AG08395 (cell line): ENCODE data around the gene SIM2.
"Not testable (repeated sequence)": the region's sequence is repeated elsewhere in the genome, so short reads cannot be mapped to it uniquely, and the experiment has no call there.

Source experiments
- DNase-seq: peaks from one replicate; pipeline ENCODE4 v3.0.0; 2012; ENCODE audit warnings: mixed read lengths, low spot score

Gene SIM2, protein sequence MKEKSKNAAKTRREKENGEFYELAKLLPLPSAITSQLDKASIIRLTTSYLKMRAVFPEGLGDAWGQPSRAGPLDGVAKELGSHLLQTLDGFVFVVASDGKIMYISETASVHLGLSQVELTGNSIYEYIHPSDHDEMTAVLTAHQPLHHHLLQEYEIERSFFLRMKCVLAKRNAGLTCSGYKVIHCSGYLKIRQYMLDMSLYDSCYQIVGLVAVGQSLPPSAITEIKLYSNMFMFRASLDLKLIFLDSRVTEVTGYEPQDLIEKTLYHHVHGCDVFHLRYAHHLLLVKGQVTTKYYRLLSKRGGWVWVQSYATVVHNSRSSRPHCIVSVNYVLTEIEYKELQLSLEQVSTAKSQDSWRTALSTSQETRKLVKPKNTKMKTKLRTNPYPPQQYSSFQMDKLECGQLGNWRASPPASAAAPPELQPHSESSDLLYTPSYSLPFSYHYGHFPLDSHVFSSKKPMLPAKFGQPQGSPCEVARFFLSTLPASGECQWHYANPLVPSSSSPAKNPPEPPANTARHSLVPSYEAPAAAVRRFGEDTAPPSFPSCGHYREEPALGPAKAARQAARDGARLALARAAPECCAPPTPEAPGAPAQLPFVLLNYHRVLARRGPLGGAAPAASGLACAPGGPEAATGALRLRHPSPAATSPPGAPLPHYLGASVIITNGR

GRCh38 chr21:36698981-36699545 is at the start of gene SIM2:
TSS of gene SIM2 (plus strand) at chr21:36699115. CDS start at chr21:36699747, 632 bp downstream.
- no peak for DNase-seq

DNA sequence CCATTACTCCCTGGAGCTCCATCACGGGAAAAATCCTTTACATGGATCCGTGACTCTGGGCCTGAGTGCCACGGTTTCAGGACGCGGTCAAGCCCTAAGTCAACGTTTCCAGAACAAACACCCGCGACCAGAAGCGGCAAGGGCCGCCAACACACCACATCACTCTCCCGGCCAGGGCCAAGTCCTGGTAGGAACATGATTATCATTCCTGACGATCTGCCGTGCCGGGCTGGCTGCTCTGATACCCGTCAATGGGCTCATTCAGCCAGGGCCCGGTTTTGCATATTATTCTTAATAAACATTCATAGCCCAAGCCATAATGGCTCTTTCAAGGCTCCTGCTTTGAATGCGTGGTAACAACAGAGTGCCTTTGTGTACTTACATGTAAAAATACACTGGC is 44.6 kb upstream of the SIM2 start:
- no peak for DNase-seq

- no peak for DNase-seq
Measured at GRCh38 chr21:36654796-36655325, 44.1 kb upstream of the SIM2 start.

DNA sequence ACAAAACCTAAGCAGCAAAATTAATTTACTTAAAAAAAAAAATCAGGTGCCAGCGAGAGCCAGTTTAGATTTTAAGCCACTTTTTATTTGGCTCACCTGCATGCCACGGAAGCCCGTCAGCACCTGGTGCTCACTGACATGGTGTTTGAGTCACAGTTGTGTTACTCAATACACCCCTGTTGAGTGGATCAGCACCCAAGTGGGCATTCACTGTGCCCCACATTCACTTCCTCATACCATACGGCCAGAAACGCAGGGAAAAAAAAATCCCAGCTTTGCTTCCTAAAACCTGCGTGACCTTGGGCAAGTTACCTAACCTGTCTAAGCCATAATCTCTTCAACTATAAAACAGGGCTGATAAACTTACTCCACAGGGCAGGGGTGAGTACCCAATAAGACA is 42.8 kb upstream of the SIM2 start:
- DNase-seq: no peak

DNA sequence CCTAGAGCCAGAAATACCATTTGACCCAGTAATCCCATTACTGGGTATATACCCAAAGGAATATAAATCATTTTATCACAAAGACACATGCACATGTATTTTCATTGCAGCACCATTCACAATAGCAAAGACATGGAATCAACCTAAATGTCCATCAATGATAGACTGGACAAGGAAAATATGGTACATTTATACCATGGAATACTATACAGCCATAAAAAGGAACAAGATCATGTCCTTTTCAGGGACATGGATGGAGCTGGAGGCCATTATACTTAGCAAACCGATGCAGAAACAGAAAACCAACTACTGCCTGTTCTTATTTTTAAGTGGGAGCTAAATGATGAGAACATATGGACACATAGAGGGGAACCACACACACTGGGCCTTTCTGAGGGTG is 41.6 kb upstream of the SIM2 start:
- DNase-seq: not testable (repeated sequence)

- no peak for DNase-seq
Measured at GRCh38 chr21:36657999-36658398, 40.9 kb upstream of the SIM2 start.

DNA sequence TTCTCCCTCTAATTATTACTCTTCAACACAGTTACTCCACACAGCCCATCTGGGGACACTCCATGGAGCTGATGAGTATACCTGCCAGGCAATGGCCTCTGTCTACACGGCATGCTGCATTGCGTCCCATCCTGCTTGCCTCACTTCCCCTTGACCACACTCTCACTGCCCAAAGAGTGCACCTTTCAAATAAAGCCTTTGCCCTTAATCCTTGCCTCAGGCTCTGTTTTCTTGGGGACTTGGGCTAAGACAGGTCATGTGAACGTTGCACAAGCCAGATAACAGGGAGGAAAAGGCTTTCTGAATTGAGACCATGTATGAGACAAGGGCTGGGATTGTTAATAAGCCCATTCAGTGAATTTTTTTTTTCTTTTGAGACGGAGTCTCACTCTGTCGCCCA is 40.0 kb upstream of the SIM2 start:
- no peak for DNase-seq

DNA sequence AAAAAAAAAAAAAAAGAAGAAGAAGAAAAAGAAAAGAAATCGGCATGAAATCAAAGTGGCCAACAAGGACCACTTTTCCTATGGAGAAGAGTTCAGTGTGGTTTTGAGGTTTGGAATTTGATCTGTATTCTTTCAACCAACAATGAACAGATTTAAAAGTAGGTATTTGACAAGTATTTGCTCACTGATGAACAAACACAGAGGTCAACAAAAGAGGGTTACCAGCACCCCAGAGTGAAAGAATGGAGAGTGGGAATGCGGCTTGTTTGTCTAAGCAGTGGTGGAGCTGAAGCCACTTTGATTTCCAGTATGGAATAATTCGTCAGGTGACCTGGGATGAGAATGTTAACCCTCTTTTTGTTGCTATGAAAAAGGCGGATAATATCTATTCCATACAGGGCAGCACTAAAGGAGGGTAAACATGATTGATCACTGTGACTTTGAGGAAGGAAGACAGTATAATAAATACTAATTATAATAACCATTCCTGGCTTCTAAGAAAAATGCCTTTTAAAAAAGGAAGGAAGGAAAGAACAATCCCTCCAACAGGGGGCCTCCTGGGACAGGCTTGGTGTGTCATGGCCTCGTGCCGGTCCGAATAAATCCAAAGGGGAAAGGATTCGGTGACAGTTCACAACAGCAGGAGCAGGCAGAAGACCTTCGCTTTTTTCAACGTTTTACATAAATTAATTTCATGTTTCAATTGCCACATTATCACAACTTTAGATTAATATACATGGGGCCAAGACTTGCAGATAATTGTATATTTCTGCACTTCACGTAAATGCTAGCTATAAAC is 37.2 kb upstream of the SIM2 start:
- DNase-seq: peak; percentile 18

- DNase-seq: no peak
Measured at GRCh38 chr21:36663033-36663855, 35.7 kb upstream of the SIM2 start.

GRCh38 chr21:36664662-36664990 is 34.3 kb upstream of the SIM2 start:
- no peak for DNase-seq

DNA sequence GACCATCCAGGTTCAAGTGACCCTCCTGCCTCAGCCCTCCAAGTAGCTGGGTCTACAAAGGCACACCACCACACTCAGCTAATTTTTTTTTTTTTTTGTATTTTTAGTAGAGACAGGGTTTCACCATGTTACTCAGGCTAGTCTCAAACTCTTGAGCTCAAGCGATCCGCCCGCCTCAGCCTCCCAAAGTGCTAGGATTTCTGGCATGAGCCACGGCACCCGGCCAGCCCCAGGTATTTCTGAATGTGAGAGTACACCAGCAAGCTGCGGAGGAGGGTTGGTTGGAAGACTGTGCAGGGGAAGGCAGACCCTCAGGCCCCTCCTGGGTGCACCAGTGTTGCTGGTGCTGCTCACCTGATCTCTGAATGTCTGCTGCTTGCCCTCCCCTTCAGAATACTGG is 33.1 kb upstream of the SIM2 start:
- DNase-seq: no peak

- no peak for DNase-seq
Measured at GRCh38 chr21:36668713-36669112, 30.2 kb upstream of the SIM2 start.

- DNase-seq: no peak
Measured at GRCh38 chr21:36671836-36672235, 27.1 kb upstream of the SIM2 start.

DNA sequence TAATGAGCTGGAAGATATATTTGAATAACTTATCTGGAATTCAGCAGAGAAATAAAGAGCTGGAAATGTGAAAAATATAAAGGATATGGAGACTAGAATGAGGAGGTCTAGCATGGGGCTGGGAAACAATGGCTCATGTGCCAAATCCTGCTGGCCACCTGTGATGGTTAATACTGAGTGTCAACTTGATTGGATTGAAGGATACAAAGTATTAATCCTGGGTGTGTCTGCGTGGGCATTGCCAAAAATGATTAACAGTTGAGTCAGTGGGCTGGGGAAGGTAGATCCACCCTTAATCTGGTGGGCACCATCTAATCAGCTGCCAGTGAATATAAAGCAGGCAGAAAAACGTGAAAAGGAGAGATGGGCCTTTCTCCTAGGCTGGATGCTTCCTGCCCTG is 26.6 kb upstream of the SIM2 start:
- not testable (repeated sequence) for DNase-seq

- DNase-seq: no peak
Measured at GRCh38 chr21:36672737-36673136, 26.2 kb upstream of the SIM2 start.

DNA sequence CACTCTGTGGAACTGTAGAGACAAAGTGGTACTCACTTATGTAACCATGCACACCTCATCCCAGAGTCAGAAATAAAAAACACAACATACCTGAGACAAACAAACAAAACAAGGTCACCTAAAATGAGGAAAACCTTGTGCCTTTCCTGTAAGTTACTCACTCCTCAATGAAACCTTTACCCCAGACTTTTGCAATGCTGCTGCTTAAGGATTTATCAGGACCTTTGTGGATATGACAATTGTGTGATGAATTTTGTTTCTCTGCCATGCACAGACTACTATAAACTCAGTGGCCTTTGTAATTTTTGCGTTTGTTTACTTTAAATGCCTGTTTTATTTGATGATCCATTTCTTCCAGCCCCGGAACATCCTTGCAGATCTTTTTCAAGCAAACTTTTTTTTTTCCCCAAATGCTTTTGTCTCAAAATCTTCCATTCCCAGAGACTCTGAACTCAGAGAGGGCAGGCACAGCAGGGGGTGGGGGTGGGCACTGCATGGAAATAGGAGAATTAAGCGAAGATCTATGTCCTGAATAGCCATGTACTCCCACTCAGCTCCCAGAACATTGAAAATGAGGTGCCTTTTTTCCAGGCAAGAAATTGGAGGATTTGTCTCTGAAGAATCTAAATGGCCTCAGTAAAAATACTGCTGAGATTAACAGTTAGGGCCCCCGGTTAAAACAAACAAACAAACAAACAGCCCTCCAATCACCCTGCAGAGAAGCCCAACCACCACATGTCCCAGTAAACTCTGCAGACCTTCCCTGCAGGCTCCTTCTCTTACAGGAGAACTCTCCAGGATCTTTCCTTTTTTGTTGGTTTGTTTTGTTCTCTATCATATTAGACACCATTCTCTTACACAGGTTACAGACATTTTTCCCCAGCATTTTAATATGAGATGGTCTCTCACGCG is 22.6 kb upstream of the SIM2 start:
- no peak for DNase-seq

DNA sequence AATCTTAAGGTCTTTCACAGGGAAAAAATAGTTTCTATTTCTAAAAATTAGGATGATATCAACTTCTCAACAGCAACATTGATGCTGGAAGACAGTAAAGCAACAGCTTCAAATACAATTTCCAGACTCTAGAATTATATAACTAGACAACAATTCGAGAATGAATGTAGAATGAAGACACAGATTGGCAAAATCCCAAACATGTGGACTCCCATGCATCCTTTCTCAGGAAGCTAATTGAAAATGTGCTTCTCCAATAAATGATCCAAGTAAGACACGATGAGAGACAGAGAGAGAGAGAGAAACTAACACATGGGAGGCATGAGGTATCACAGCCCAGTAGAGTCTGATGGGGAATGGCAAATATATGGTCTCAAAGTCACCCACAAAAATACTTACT is 21.5 kb upstream of the SIM2 start:
- DNase-seq: no peak

GRCh38 chr21:36678538-36678937 is 20.4 kb upstream of the SIM2 start:
- DNase-seq: no peak

DNA sequence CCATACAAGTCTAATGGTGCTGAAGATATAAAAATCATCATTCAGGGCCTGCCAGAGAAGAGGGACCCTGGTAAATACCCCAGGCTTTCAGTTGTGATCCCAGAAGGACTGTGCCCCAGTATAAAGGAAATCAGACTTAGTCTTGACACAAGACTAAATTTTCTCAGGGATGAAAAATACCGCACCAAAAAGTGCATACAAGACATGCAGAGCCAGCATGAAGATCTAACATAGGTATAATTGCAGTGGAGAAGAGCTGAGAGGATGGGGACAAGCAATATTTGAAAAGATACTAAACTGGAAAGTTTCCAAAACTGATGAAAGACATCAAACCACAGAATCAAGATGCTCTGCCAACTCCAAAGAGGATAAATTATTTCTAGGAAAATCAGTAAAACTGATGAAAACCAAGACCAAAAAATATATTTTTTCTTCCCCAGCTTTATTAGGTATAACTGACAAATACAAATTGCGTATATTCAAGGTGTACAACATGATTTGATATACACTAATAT is 17.7 kb upstream of the SIM2 start:
- DNase-seq: no peak
